Transverse colon (tissue), 4 donors: ENCODE measurements around the gene MAL. TPM values are rescaled to one million over a fixed set of nuclear protein-coding genes. Genes with fewer than 3 reads are reported as not detected.

Source experiments
- DNase-seq: peaks from one replicate; pipeline ENCODE4 v3.0.0-alpha.2; 2019
- H3K27ac ChIP-seq, 4 donors: fragments of 200-600 bp; sonication (generic); 2 replicates each; pipeline ENCODE4 v1.5.1; 2016 to 2018; ENCODE audit warnings: inconsistent platforms in 4 of 4
- H3K27me3 ChIP-seq: fragments of 200-600 bp; sonication (generic); 2 replicates; pipeline ENCODE4 v1.5.1; 2017; ENCODE audit warnings: inconsistent platforms
- H3K36me3 ChIP-seq, 4 donors: fragments of 200-600 bp; sonication (generic); 2 replicates each; pipeline ENCODE4 v1.5.1; 2017 to 2019; ENCODE audit warnings: inconsistent platforms in 4 of 4
- H3K4me1 ChIP-seq, 4 donors: fragments of 200-600 bp; sonication (generic); 2 replicates each; pipeline ENCODE4 v1.5.1; 2017 to 2020; ENCODE audit warnings: inconsistent platforms in 4 of 4
- H3K4me3 ChIP-seq, 4 donors: fragments of 200-600 bp; sonication (generic); 1 replicate in 1 of 4; 2 replicates in 3 of 4; pipeline versions ENCODE4 v1.5.1 to v1.6.1; 2017 to 2019; ENCODE audit warnings: inconsistent platforms in 4 of 4
- H3K9me3 ChIP-seq, 2 donors: fragments of 200-600 bp; sonication (generic); 2 replicates each; pipeline ENCODE4 v1.5.1; 2017 to 2019; ENCODE audit warnings: inconsistent platforms in 2 of 2
- CTCF ChIP-seq, 5 experiments: fragments of 200-600 bp in 3 of 5; fragments of 450-650 bp in 2 of 5; sonication (generic) in 3 of 5; IDR thresholded peaks; 1 replicate in 2 of 5; 2 replicates in 3 of 5; pipeline ENCODE4 v1.5.1; 2016 to 2017; ENCODE audit warnings: antibody characterized with exemption in 5 of 5, inconsistent platforms in 3 of 5, mild to moderate bottlenecking in 2 of 5, moderate library complexity in 1 of 5
- EP300 ChIP-seq: sonication (generic); formaldehyde crosslinking; IDR thresholded peaks from one replicate; pipeline ENCODE4 v1.6.1; 2017; ENCODE audit warnings: antibody characterized with exemption, low read depth
- POLR2A ChIP-seq: fragments of 450-650 bp; IDR thresholded peaks from one replicate; pipeline ENCODE4 v1.6.1; 2016; ENCODE audit warnings: antibody characterized with exemption, mild to moderate bottlenecking, moderate library complexity
- POLR2AphosphoS5 ChIP-seq, 3 donors: sonication (generic); formaldehyde crosslinking; IDR thresholded peaks; one replicate each; pipeline ENCODE4 v1.6.1; 2016; ENCODE audit warnings: antibody characterized with exemption in 3 of 3
- WGBS, 2 donors: methylation state at CpG; one replicate each; pipeline ENCODE4 v1.1.5; 2018; ENCODE audit warnings: low coverage in 1 of 2; 5-methylcytosine and 5-hydroxymethylcytosine counted together
- in situ Hi-C, 4 donors: fragments of 200-750 bp; cut with MboI; loops; one replicate each; pipeline versions ENCODE4 v1.15.0 to v1.15.1; 2017; ENCODE audit warnings: low sequenced_read_pairs in 3 of 4, low pct_ligation_motif_present in 1 of 4, low pct_unique_long_range_greater_than_20kb in 1 of 4
- intact Hi-C: fragments of 100-400 bp; cut with DNase I; formaldehyde crosslinking; loops from one replicate; pipeline ENCODE4 v1.15.1; 2023; ENCODE audit warnings: low total_unique reads
- total RNA-seq, 4 donors: library from RNA; depleted of rRNA; stranded (reverse); fragments of >200 nt; gene quantifications; one replicate each; pipeline ENCODE4 v1.1.0, GENCODE V29; 2016

MAL gene
- total RNA-seq, 4 donors from 2014 or later, result 3.7 to 14.3 (median 5.1) TPM

- no peaks in the 10 kb centered on the region for H3K27me3 ChIP-seq
- H3K4me3 ChIP-seq, result no peak overlapping the region
- H3K36me3 ChIP-seq, result no peaks in the 10 kb centered on the region
- in situ Hi-C loops (no loop called here), intact Hi-C loops (no loop called here)
- H3K4me1 ChIP-seq, result no peaks in the 10 kb centered on the region
- TF ChIP-seq POLR2A, result no peak
- 82 to 100% methylated on average over 1 to 15 of the region's 15 CpGs for WGBS, 2 donors
- no peak overlapping the region for H3K27ac ChIP-seq
- H3K9me3 ChIP-seq, result no peaks in the 10 kb centered on the region
- no peak for DNase-seq
Observed at GRCh38 chr2:95056461-95057459, 31.3 kb downstream of the MAL start.

- no peak for DNase-seq
- Histone ChIP-seq H3K4me3 (no peak overlapping the region), H3K27me3 (no peaks in the 10 kb centered on the region), H3K27ac (no peak overlapping the region), H3K9me3 (no peaks in the 10 kb centered on the region), H3K36me3 (no peaks in the 10 kb centered on the region), H3K4me1 (no peaks in the 10 kb centered on the region)
- WGBS, 2 donors, result 75 to 85% methylated on average over 9 to 28 of the region's 28 CpGs
- intact Hi-C loops (no loop called here), in situ Hi-C loops (no loop called here)
- no peak for TF ChIP-seq POLR2AphosphoS5 (IDR thresholded peaks at IDR 0.05)
- no peak for TF ChIP-seq EP300
- no peak for TF ChIP-seq CTCF (IDR thresholded peaks at IDR 0.05)
- TF ChIP-seq POLR2A, result no peak
Observed at GRCh38 chr2:95057535-95058370, 32.2 kb downstream of the MAL start.

- H3K4me1 ChIP-seq, result no peaks in the 10 kb centered on the region
- intact Hi-C loops (no loop called here), in situ Hi-C loops (no loop called here)
- TF ChIP-seq POLR2AphosphoS5 (IDR thresholded peaks at IDR 0.05) (no peak), CTCF (IDR thresholded peaks at IDR 0.05) (no peak), POLR2A (no peak), EP300 (no peak)
- H3K36me3 ChIP-seq, result no peaks in the 10 kb centered on the region
- H3K9me3 ChIP-seq, result no peaks in the 10 kb centered on the region
- DNase-seq, result no peak
- H3K4me3 ChIP-seq, result no peak overlapping the region
- H3K27ac ChIP-seq, result no peak overlapping the region
- 83% methylated on average over 9 of the region's 9 CpGs; no CpG with 5 or more reads in 1 of the 2 donors for WGBS, 2 donors
- H3K27me3 ChIP-seq, result no peaks in the 10 kb centered on the region
Observed at GRCh38 chr2:95058466-95058988, 33.0 kb downstream of the MAL start.

GRCh38 chr2:95058989-95059641 lies 33.6 kb downstream of the MAL start:
- Histone ChIP-seq H3K4me1 (no peaks in the 10 kb centered on the region), H3K27me3 (no peaks in the 10 kb centered on the region), H3K27ac (no peak overlapping the region), H3K36me3 (no peaks in the 10 kb centered on the region), H3K4me3 (no peak overlapping the region), H3K9me3 (no peaks in the 10 kb centered on the region)
- intact Hi-C loops, result no loop called here
- no peak for DNase-seq
- WGBS, 2 donors, result 63 to 75% methylated on average over 2 to 9 of the region's 11 CpGs
- TF ChIP-seq CTCF (IDR thresholded peaks at IDR 0.05) (no peak), POLR2AphosphoS5 (IDR thresholded peaks at IDR 0.05) (no peak), POLR2A (no peak), EP300 (no peak)
- in situ Hi-C loops, result no loop called here
